HCT116 (cell line): Measurements from ENCODE around the gene CDK18. TPM values are rescaled to one million over a fixed set of nuclear protein-coding genes. Genes with fewer than 3 reads are reported as not detected.

Experiments
- ATAC-seq: fragments of 200-7000 bp; cut with Tn5 transposase; 2 replicates; pipeline ENCODE4 v1.9.1; 2020; ENCODE audit warnings: mild to moderate bottlenecking, moderate library complexity
- BruUV-seq: library from RNA; stranded (reverse); fragments of 400-500 nt; replicated peaks from 2 replicates; lab custom pipeline; 2021; lab: Mats Ljungman, UMichigan
- CTCF ChIA-PET: fragments of 300-600 bp; sonication (Branson Sonifier 250); formaldehyde crosslinking; loops from one replicate; lab custom pipeline; 2021; ENCODE audit warnings: antibody characterized with exemption; lab: Charles Lee
- POLR2A ChIA-PET: fragments of 300-600, 350-600 bp; sonication (Branson Sonifier 250); formaldehyde crosslinking; loops from one replicate; lab custom pipeline; 2021; ENCODE audit warnings: antibody characterized with exemption; lab: Charles Lee
- RAD21 ChIA-PET, 2 experiments: fragments of 300-600 bp; sonication (Branson Sonifier 250); formaldehyde crosslinking; loops; one replicate each; lab custom pipeline; 2023; ENCODE audit warnings: low total read pairs in 2 of 2; ENCODE audit not compliant: uncharacterized antibody in 2 of 2, unreplicated experiment in 2 of 2, low non-redundant PET in 1 of 2; lab: Charles Lee
- DNase-seq: peaks from one replicate; pipeline ENCODE4 v3.0.0-alpha.2; 2010; ENCODE audit warnings: low read depth, low spot score
- H2AFZ ChIP-seq: fragments of 200-600 bp; shearing (Covaris generic), sonication (generic); 2 replicates; pipeline ENCODE4 v1.6.1; 2017; ENCODE audit warnings: low read depth, mixed run types, mixed read lengths, antibody characterized with exemption, low read length; ENCODE audit not compliant: poor library complexity, severe bottlenecking
- H3K27ac ChIP-seq: 2 replicates; pipeline ENCODE4 v1.5.1; 2012; ENCODE audit warnings: low read depth, low read length
- H3K27me3 ChIP-seq: fragments of 200-600 bp; sonication (generic); 2 replicates; pipeline ENCODE4 v1.6.1; 2016; ENCODE audit warnings: mixed run types, low read length, mixed read lengths; ENCODE audit not compliant: insufficient read depth
- H3K36me3 ChIP-seq, 2 experiments: fragments of 200-500 bp in 1 of 2; fragments of 200-600 bp in 1 of 2; sonication (Bioruptor generic) in 1 of 2; sonication (generic) in 1 of 2; 2 replicates each; pipeline versions ENCODE4 v1.5.1 to v1.6.1; 2014 to 2016; ENCODE audit warnings: low read length in 2 of 2, inconsistent platforms in 1 of 2, mixed read lengths in 1 of 2, mixed run types in 1 of 2; ENCODE audit not compliant: insufficient read depth in 2 of 2, control insufficient read depth in 1 of 2
- H3K4me1 ChIP-seq, 2 experiments: fragments of 200-600 bp in 1 of 2; sonication (generic) in 1 of 2; 2 replicates each; pipeline versions ENCODE4 v1.5.1 to v1.6.1; 2012 to 2017; ENCODE audit warnings: low read length in 2 of 2, inconsistent platforms in 1 of 2, mild to moderate bottlenecking in 1 of 2, mixed read lengths in 1 of 2, mixed run types in 1 of 2, moderate library complexity in 1 of 2; ENCODE audit not compliant: insufficient read depth in 2 of 2, control insufficient read depth in 1 of 2
- H3K4me2 ChIP-seq: fragments of 200-600 bp; sonication (generic); 2 replicates; pipeline ENCODE4 v1.6.1; 2017; ENCODE audit warnings: mixed run types, low read length, mixed read lengths
- H3K4me3 ChIP-seq, 2 experiments: fragments of 200-600 bp in 1 of 2; sonication (generic) in 1 of 2; replicated peaks in 1 of 2; 2 replicates each; pipeline ENCODE4 v1.5.1; 2011 to 2016; ENCODE audit warnings: low read length in 2 of 2, control low read depth in 1 of 2, low read depth in 1 of 2, mild to moderate bottlenecking in 1 of 2, mixed read lengths in 1 of 2, mixed run types in 1 of 2
- H3K79me2 ChIP-seq: fragments of 200-600 bp; sonication (generic); 2 replicates; pipeline ENCODE4 v1.6.1; 2017; ENCODE audit warnings: mild to moderate bottlenecking, mixed run types, low read length, moderate library complexity, mixed read lengths; ENCODE audit not compliant: insufficient read depth
- H3K9ac ChIP-seq: fragments of 200-600 bp; sonication (generic); 2 replicates; pipeline ENCODE4 v1.6.1; 2016; ENCODE audit warnings: low read length, mixed read lengths
- H3K9me2 ChIP-seq: fragments of 200-600 bp; sonication (generic), shearing (Covaris generic); 2 replicates; pipeline ENCODE4 v1.6.1; 2017; ENCODE audit warnings: mixed run types, mild to moderate bottlenecking, moderate library complexity; ENCODE audit not compliant: insufficient read depth
- H3K9me3 ChIP-seq, 2 experiments: fragments of 200-500 bp in 1 of 2; fragments of 200-600 bp in 1 of 2; sonication (Bioruptor generic) in 1 of 2; sonication (generic) in 1 of 2; 2 replicates each; pipeline ENCODE4 v1.6.1; 2014 to 2017; ENCODE audit warnings: low read length in 2 of 2, mixed read lengths in 2 of 2, inconsistent platforms in 1 of 2, low read depth in 1 of 2, mild to moderate bottlenecking in 1 of 2, mixed run types in 1 of 2, moderate library complexity in 1 of 2; ENCODE audit not compliant: control insufficient read depth in 1 of 2, insufficient read depth in 1 of 2
- H4K20me1 ChIP-seq: fragments of 200-600 bp; sonication (generic), shearing (Covaris generic); 2 replicates; pipeline ENCODE4 v1.6.1; 2017; ENCODE audit warnings: mixed run types, mild to moderate bottlenecking, moderate library complexity; ENCODE audit not compliant: insufficient read depth
- CBX3 ChIP-seq: IDR thresholded peaks from 2 replicates; pipeline ENCODE4 v1.6.1; 2012; ENCODE audit warnings: low read depth
- CEBPB ChIP-seq: IDR thresholded peaks from 2 replicates; pipeline ENCODE4 v1.6.1; 2012; ENCODE audit warnings: low read depth
- EGR1 ChIP-seq: IDR thresholded peaks from 2 replicates; pipeline ENCODE4 v1.6.1; 2012; ENCODE audit warnings: low read depth
- JUND ChIP-seq: IDR thresholded peaks from 2 replicates; pipeline ENCODE4 v1.6.1; 2012
- RAD21 ChIP-seq: IDR thresholded peaks from 2 replicates; pipeline ENCODE4 v1.6.1; 2012; ENCODE audit warnings: low read depth, mild to moderate bottlenecking
- SP1 ChIP-seq: IDR thresholded peaks from 2 replicates; pipeline ENCODE4 v1.6.1; 2012; ENCODE audit warnings: low read depth
- YY1 ChIP-seq: IDR thresholded peaks from 2 replicates; pipeline ENCODE4 v1.6.1; 2011; ENCODE audit warnings: low read length, low read depth, moderate library complexity, mild to moderate bottlenecking; ENCODE audit not compliant: insufficient replicate concordance; ENCODE audit errors: extremely low read depth
- ZFX ChIP-seq: fragments of 450-650 bp; IDR thresholded peaks from 2 replicates; pipeline ENCODE4 v1.6.1; 2017
- intact Hi-C: fragments of 100-400 bp; cut with micrococcal nuclease; formaldehyde crosslinking; loops from 2 replicates; pipeline ENCODE4 v1.10.0; 2022
- total RNA-seq: library from RNA; stranded (reverse); gene quantifications from one replicate; pipeline ENCODE4 v1.2.1, GENCODE V29; 2021; ENCODE audit not compliant: unreplicated experiment
- TF ChIP-seq, protein P1 (sequence below): IDR thresholded peaks from 2 replicates; pipeline ENCODE4 v1.6.1; 2011; ENCODE audit warnings: mild to moderate bottlenecking, low read length, moderate library complexity; ENCODE audit not compliant: insufficient replicate concordance; ENCODE audit errors: extremely low read depth
- TF ChIP-seq, protein P2 (sequence below): IDR thresholded peaks from 2 replicates; pipeline ENCODE4 v1.6.1; 2012; ENCODE audit warnings: low read depth
- TF ChIP-seq, protein P3 (sequence below): IDR thresholded peaks from 2 replicates; pipeline ENCODE4 v1.6.1; 2012

CDK18 gene
- total RNA-seq, 1 experiment from 2014 or later = 32.0 TPM

DNA sequence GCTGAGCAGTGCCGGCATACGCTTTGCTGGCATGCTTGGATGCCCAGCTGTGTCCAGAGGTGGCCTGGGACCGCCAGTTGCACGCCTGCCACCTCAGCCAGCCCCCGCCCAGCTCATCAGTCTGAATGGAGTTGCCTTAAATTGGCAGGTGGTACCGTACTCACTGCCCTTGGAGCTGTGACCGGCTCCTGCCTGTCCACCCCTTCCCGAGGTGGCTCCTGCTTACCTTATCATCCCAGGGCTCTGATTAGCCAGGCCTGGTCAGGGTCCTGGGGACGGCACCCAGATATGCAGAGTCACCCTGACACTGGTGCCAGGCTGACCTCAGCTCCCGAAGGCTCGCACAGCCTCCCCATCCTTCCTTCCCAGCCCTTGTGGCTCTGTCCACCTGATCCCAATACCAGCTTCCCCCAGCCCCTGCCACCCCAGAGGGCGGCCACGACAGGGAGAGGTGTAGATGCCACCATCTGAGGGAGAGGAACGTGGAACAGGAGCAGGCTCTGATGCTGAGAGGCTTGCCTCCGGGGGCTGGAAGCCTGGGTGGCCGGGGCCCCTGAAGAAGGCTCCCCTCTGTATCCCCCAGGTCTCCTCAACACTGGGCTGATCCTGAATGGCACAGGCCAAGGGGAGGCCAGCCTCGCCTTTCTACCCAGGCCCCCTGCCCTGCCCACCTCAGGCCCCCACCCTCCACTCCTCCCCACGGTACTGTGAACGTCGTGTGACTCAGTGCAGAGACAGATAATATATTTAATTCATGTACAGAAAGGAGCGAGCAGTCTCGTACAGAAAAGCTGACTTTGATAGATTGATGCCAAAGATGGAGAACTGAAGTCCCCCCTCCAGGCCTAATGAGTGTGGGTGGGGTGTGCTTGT is 27.8 kb downstream of the CDK18 start:
- no peak for DNase-seq
- Histone ChIP-seq H3K36me3 (no peaks in the 10 kb centered on the region), H4K20me1 (no peaks in the 10 kb centered on the region), H3K4me1 (peaks cover 4 to 16% of the 10 kb centered on the region in 2 experiments; a peak in 3 of 4 replicates), H3K4me2 (no peak overlapping the region), H3K79me2 (no peaks in the 10 kb centered on the region), H3K9ac (no peak overlapping the region), H3K9me2 (no peaks in the 10 kb centered on the region), H3K9me3 (no peaks in the 10 kb centered on the region), H3K27me3 (no peaks in the 10 kb centered on the region), H3K4me3 (no peak overlapping the region), H3K27ac (no peak overlapping the region), H2AFZ (no peak overlapping the region)
- intact Hi-C loops = no loop called here
- TF ChIP-seq ZFX (no peak), RAD21 (no peak), SP1 (no peak), YY1 (no peak), EGR1 (no peak), CEBPB (no peak), JUND (no peak), CBX3 (no peak)
- TF ChIP-seq, protein P1, sequence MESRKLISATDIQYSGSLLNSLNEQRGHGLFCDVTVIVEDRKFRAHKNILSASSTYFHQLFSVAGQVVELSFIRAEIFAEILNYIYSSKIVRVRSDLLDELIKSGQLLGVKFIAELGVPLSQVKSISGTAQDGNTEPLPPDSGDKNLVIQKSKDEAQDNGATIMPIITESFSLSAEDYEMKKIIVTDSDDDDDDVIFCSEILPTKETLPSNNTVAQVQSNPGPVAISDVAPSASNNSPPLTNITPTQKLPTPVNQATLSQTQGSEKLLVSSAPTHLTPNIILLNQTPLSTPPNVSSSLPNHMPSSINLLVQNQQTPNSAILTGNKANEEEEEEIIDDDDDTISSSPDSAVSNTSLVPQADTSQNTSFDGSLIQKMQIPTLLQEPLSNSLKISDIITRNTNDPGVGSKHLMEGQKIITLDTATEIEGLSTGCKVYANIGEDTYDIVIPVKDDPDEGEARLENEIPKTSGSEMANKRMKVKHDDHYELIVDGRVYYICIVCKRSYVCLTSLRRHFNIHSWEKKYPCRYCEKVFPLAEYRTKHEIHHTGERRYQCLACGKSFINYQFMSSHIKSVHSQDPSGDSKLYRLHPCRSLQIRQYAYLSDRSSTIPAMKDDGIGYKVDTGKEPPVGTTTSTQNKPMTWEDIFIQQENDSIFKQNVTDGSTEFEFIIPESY = no peak
- TF ChIP-seq, protein P2, sequence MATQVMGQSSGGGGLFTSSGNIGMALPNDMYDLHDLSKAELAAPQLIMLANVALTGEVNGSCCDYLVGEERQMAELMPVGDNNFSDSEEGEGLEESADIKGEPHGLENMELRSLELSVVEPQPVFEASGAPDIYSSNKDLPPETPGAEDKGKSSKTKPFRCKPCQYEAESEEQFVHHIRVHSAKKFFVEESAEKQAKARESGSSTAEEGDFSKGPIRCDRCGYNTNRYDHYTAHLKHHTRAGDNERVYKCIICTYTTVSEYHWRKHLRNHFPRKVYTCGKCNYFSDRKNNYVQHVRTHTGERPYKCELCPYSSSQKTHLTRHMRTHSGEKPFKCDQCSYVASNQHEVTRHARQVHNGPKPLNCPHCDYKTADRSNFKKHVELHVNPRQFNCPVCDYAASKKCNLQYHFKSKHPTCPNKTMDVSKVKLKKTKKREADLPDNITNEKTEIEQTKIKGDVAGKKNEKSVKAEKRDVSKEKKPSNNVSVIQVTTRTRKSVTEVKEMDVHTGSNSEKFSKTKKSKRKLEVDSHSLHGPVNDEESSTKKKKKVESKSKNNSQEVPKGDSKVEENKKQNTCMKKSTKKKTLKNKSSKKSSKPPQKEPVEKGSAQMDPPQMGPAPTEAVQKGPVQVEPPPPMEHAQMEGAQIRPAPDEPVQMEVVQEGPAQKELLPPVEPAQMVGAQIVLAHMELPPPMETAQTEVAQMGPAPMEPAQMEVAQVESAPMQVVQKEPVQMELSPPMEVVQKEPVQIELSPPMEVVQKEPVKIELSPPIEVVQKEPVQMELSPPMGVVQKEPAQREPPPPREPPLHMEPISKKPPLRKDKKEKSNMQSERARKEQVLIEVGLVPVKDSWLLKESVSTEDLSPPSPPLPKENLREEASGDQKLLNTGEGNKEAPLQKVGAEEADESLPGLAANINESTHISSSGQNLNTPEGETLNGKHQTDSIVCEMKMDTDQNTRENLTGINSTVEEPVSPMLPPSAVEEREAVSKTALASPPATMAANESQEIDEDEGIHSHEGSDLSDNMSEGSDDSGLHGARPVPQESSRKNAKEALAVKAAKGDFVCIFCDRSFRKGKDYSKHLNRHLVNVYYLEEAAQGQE = no peak
- TF ChIP-seq, protein P3, sequence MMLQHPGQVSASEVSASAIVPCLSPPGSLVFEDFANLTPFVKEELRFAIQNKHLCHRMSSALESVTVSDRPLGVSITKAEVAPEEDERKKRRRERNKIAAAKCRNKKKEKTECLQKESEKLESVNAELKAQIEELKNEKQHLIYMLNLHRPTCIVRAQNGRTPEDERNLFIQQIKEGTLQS = no peak
- ATAC-seq = no peak
- POLR2A ChIA-PET = no interaction called here
- TSS peak; percentile 38 for BruUV-seq
- CTCF ChIA-PET = interaction anchor here (1.5 kb wide), 1 partner anchor 126 kb away, joined by 3 read pairs; no protein-coding TSS in a partner anchor
- RAD21 ChIA-PET = no interaction called here
